HEK293 (cell line): ENCODE results near the gene AKNA.
"Not testable (repeated sequence)": the region's sequence is repeated elsewhere in the genome, so short reads cannot be mapped to it uniquely, and the experiment has no call there.

Experiments
- CTCF ChIP-seq: fragments of 450-650 bp; formaldehyde crosslinking; IDR thresholded peaks from 2 replicates; pipeline ENCODE4 v1.5.1; 2016; ENCODE audit warnings: missing biosample characterization, missing genetic modification characterization
- ELK4 ChIP-seq: IDR thresholded peaks from 2 replicates; pipeline ENCODE4 v1.6.1; 2011; ENCODE audit warnings: mild to moderate bottlenecking, low read depth, low read length, borderline replicate concordance
- PATZ1 ChIP-seq: fragments of 450-650 bp; formaldehyde crosslinking; IDR thresholded peaks from 2 replicates; pipeline ENCODE4 v1.5.1; 2016; ENCODE audit warnings: missing biosample characterization, missing genetic modification characterization
- YY1 ChIP-seq: fragments of 450-650 bp; formaldehyde crosslinking; IDR thresholded peaks from 2 replicates; pipeline ENCODE4 v1.5.1; 2018; ENCODE audit warnings: missing biosample characterization, missing genetic modification characterization
- ZNF138 ChIP-seq: fragments of 450-650 bp; formaldehyde crosslinking; IDR thresholded peaks from 2 replicates; pipeline ENCODE4 v1.5.1; 2016; ENCODE audit warnings: missing biosample characterization, missing genetic modification characterization, borderline replicate concordance
- ZNF19 ChIP-seq: fragments of 450-650 bp; formaldehyde crosslinking; IDR thresholded peaks from 2 replicates; pipeline ENCODE4; 2016; ENCODE audit warnings: missing biosample characterization, missing genetic modification characterization, low read depth
- ZNF24 ChIP-seq: fragments of 450-650 bp; formaldehyde crosslinking; IDR thresholded peaks from 2 replicates; pipeline ENCODE4 v1.5.1; 2016; ENCODE audit warnings: missing biosample characterization, missing genetic modification characterization
- ZNF248 ChIP-seq: fragments of 450-650 bp; formaldehyde crosslinking; IDR thresholded peaks from 2 replicates; pipeline ENCODE4 v1.5.1; 2017; ENCODE audit warnings: missing biosample characterization, missing genetic modification characterization
- ZNF391 ChIP-seq: fragments of 450-650 bp; formaldehyde crosslinking; IDR thresholded peaks from 2 replicates; pipeline ENCODE4 v1.5.1; 2016; ENCODE audit warnings: low read depth, missing biosample characterization, missing genetic modification characterization, borderline replicate concordance
- ZNF416 ChIP-seq: fragments of 450-650 bp; formaldehyde crosslinking; IDR thresholded peaks from 2 replicates; pipeline ENCODE4 v1.5.1; 2016; ENCODE audit warnings: missing biosample characterization, missing genetic modification characterization
- ZNF530 ChIP-seq: fragments of 450-650 bp; formaldehyde crosslinking; IDR thresholded peaks from 2 replicates; pipeline ENCODE4 v1.5.1; 2016; ENCODE audit warnings: low read depth, missing biosample characterization, missing genetic modification characterization

GRCh38 chr9:114322160-114322818 lies 65.5 kb downstream of the AKNA start:
- not testable (repeated sequence) for TF ChIP-seq ELK4; ZNF391 (tag by site-specific recombination); PATZ1 (tag by site-specific recombination); ZNF248 (tag by site-specific recombination); ZNF416 (tag by site-specific recombination); ZNF138 (tag by site-specific recombination); CTCF (tag by site-specific recombination); ZNF24; YY1 (tag by site-specific recombination); ZNF19 (tag by site-specific recombination); ZNF530 (tag by site-specific recombination)
